Left ventricle myocardium superior (tissue), 1 donor: ENCODE measurements around the gene PPP2R3A. TPM values are rescaled to one million over a fixed set of nuclear protein-coding genes. Genes with fewer than 3 reads are reported as not detected.

Experiments
- total RNA-seq: library from RNA; stranded (reverse); fragmentation: NEBNext Ultra II Directional; extraction: Animal tissue kit (Norgen Biotek cat#: 25700); gene quantifications from one replicate; pipeline ENCODE4 v1.2.1, GENCODE V29; 2021
- donor health status: DM: no; HTN: yes; CAD: no; lungs with severe emphysema.

The PPP2R3A gene
- total RNA-seq, 1 donor from 2014 or later: 105 TPM

Other genes with a start within 250 kb of the PPP2R3A start
- 23.2 TPM for gene MSL2, start 230.6 kb downstream of the PPP2R3A start, total RNA-seq